ENCODE measurements around the gene CELA2B. TPM values are rescaled to one million over a fixed set of nuclear protein-coding genes. Genes with fewer than 3 reads are reported as not detected.
"Not testable (repeated sequence)": the region's sequence is repeated elsewhere in the genome, so short reads cannot be mapped to it uniquely, and the experiment has no call there.

CELA2B gene
- total RNA-seq, 1 donor from 2014 or later, result not detected

DNA sequence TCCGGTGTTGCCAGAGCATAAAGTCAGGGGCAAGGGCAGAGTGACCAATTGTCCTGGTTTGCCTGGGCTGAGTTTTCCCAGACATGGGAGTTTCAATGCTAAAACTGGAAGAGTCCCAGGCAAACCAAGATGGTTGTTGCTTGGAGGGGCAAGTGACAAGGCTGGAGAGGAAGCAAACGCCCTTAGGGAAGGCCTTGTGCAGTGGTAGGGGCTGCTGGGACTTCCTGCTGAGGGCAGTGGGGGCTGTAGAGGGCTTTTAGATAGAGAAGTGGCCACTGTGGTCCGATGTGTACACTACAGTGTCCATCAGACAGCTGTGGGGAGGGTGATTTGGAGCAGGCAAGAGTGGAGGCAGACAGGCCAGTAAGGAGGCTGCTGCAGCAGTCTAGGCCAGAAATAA is 26.3 kb upstream of the CELA2B start:
- Mint-ChIP-seq H3K27ac (no peak overlapping the region), H3K27me3 (ENCODE audit: insufficient read depth) (peaks cover 3% of the 10 kb centered on the region), H3K36me3 (ENCODE audit: low read depth) (no peaks in the 10 kb centered on the region), H3K4me3 (no peak overlapping the region), H3K9me3 (no peaks in the 10 kb centered on the region), H3K4me1 (ENCODE audit: low read depth) (peaks cover 6% of the 10 kb centered on the region)
- intact Hi-C loops (cut with micrococcal nuclease), result no loop called here
- no peak for DNase-seq (ENCODE audit: low spot score)

DNA sequence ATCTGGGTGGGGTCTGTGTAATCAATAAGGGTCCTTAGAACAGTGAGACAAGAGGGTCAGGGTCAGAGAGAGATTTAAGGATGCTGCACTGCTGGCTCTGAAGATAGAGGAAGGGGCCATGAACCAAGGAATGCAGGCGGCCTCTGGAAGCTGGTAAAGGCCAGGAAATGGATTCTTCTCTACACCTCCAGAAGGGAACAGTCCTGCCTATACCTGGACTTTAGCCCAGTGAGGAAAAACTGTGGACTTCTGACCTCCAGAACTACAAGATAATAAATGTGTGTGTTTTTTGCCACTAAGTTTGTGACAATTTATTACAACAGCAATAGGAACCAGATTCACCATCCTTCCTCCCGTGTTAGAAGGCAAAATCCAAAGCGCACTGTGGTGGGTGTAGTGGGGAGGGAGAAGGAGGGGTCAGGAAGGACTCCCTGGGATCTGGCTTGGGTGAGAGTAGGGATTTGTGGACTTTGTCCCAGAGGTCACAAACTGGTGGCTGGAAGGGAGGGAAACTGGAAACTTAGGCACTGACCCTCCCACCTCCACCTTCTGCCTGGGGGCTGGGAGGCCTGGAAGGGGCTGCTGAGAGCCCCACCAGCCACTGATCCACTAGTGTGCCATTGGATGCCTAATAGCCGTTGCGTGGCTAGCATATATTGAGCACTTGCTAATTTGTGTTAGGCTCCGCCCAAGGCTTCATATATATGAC is 24.7 kb upstream of the CELA2B start:
- no peaks in the 10 kb centered on the region for H3K36me3 Mint-ChIP-seq (ENCODE audit: low read depth)
- H3K9me3 Mint-ChIP-seq, result no peaks in the 10 kb centered on the region
- no peak overlapping the region for H3K27ac Mint-ChIP-seq
- no peaks in the 10 kb centered on the region for H3K27me3 Mint-ChIP-seq (ENCODE audit: insufficient read depth)
- no peak overlapping the region for H3K4me3 Mint-ChIP-seq
- DNase-seq (ENCODE audit: low spot score), result no peak
- intact Hi-C loops (cut with micrococcal nuclease), result no loop called here
- H3K4me1 Mint-ChIP-seq (ENCODE audit: low read depth), result peaks cover under 1% of the 10 kb centered on the region

DNA sequence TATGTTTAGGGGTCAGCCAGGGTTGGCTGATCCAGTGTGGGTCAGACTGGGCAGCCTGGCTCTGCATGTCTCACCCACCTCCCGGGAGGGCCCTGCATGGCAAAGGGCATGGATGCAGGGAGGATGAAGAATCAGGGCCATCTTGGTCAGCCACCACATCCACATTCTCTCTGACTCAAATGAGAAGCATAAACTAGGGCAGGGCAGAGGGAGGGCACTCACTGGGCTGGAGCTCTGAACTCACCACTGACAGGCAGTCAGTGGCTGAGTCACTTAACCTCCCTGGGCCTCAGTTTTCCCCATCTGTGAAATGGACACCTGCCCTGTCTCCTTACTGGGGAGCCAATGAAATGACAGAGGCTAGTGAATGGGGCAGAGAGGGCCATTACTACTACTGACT is 23.7 kb upstream of the CELA2B start:
- H3K4me3 Mint-ChIP-seq, result no peak overlapping the region
- H3K4me1 Mint-ChIP-seq (ENCODE audit: low read depth), result no peaks in the 10 kb centered on the region
- H3K36me3 Mint-ChIP-seq (ENCODE audit: low read depth), result no peaks in the 10 kb centered on the region
- intact Hi-C loops (cut with micrococcal nuclease), result no loop called here
- no peak for DNase-seq (ENCODE audit: low spot score)
- no peaks in the 10 kb centered on the region for H3K9me3 Mint-ChIP-seq
- H3K27me3 Mint-ChIP-seq (ENCODE audit: insufficient read depth), result no peaks in the 10 kb centered on the region
- no peak overlapping the region for H3K27ac Mint-ChIP-seq

DNA sequence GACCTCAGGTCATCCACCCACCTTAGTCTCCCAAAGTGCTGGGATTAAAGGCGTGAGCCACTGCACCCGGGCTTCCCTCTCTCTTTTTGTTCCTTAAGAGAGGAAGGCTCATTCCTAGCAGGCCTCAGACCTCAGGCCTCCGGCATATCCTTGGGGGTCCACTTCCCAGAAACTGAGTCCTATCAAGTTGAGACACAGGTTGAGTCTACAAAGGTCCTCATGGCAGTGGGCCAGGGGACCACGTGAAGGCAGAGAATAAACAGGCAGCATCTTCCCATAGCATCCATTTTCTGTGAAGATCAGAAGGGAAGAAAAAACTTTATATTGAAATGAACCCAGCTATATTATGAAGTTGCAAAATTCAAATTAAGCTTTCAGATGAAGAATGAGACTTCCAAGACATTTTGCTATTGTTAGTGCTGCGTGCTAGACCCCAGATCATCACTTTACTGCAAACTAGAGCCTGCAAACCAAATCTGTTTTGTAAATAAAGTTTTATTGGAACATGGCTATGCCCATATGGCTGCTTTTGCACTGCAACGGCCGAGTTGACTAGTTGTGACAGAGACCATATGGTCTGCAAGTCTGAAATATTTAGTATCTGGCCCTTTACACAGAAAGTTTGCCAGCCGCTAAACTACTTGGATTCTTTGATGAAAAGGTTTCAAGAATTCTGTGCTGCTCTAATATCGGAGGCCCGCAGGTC is 22.9 kb upstream of the CELA2B start:
- H3K27me3 Mint-ChIP-seq (ENCODE audit: insufficient read depth), result peaks cover 4% of the 10 kb centered on the region
- no peaks in the 10 kb centered on the region for H3K36me3 Mint-ChIP-seq (ENCODE audit: low read depth)
- intact Hi-C loops (cut with micrococcal nuclease), result no loop called here
- DNase-seq (ENCODE audit: low spot score), result no peak
- no peak overlapping the region for H3K4me3 Mint-ChIP-seq
- no peaks in the 10 kb centered on the region for H3K9me3 Mint-ChIP-seq
- H3K4me1 Mint-ChIP-seq (ENCODE audit: low read depth), result no peaks in the 10 kb centered on the region
- no peak overlapping the region for H3K27ac Mint-ChIP-seq

DNA sequence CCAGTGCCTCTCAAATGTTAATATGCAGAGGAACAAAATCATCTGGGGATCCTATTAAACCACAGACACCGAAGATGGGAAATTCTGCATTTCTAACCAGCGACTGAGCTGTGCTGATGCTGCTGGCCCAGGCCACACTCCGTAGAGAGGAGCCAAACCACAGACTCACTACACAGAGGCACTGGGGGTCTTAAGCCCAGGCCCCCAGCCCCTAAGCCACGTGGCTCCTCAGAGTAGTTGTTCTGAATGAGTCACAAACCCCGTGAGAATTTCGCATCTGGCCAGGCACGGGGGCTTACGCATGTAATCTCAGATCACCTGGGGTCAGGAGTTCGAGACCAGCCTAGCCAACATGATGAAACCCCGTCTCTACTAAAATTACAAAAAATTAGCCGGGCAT is 22.2 kb upstream of the CELA2B start:
- Mint-ChIP-seq H3K9me3 (no peaks in the 10 kb centered on the region), H3K27me3 (ENCODE audit: insufficient read depth) (peaks cover 4% of the 10 kb centered on the region), H3K4me1 (ENCODE audit: low read depth) (no peaks in the 10 kb centered on the region), H3K4me3 (no peak overlapping the region), H3K36me3 (ENCODE audit: low read depth) (no peaks in the 10 kb centered on the region), H3K27ac (no peak overlapping the region)
- no peak for DNase-seq (ENCODE audit: low spot score)
- intact Hi-C loops (cut with micrococcal nuclease), result no loop called here

DNA sequence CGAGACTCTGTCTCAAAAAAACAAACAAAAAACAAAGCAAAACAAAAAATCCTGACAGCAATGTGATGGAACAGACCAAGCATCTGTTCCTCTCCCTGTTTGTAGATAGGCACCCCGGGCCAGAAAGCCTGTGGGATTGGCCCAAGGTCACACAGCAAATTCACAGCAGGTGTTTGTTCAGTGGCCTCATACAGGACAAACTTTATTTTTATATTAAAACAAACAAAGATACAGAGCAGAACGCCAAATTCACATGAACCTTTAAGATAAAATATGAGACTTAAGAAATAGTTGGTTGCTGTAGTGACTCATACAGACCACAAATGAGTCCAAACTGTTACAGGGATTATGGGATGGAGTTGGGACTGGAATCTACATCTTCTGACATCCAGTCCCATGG is 21.6 kb upstream of the CELA2B start:
- Mint-ChIP-seq H3K36me3 (ENCODE audit: low read depth) (no peaks in the 10 kb centered on the region), H3K27ac (no peak overlapping the region), H3K4me3 (no peak overlapping the region), H3K9me3 (no peaks in the 10 kb centered on the region), H3K4me1 (ENCODE audit: low read depth) (no peaks in the 10 kb centered on the region), H3K27me3 (ENCODE audit: insufficient read depth) (peaks cover 4% of the 10 kb centered on the region)
- intact Hi-C loops (cut with micrococcal nuclease), result no loop called here
- DNase-seq (ENCODE audit: low spot score), result no peak

DNA sequence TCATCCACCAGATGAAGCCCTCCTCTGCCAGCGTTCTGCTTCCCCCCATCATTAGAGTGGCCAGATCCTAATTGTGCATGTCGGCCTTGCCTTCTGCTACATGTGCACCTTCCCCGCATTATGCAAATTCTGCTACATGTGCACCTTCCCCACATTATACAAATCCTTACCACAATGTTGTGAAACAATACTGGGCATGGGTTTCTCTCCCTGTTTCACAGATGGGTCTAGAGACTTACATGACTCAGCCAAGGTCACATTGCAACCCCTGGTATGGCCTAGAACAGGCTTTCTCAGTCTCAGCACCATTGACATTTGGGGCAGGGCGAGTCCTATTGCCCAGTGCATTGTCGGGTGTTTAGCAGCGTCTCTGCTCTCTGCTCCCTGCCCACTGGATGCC is 20.4 kb upstream of the CELA2B start:
- Mint-ChIP-seq H3K4me1 (ENCODE audit: low read depth) (no peaks in the 10 kb centered on the region), H3K36me3 (ENCODE audit: low read depth) (no peaks in the 10 kb centered on the region), H3K9me3 (no peaks in the 10 kb centered on the region), H3K4me3 (no peak overlapping the region), H3K27ac (no peak overlapping the region), H3K27me3 (ENCODE audit: insufficient read depth) (peaks cover 4% of the 10 kb centered on the region)
- intact Hi-C loops (cut with micrococcal nuclease), result no loop called here
- DNase-seq (ENCODE audit: low spot score), result no peak

DNA sequence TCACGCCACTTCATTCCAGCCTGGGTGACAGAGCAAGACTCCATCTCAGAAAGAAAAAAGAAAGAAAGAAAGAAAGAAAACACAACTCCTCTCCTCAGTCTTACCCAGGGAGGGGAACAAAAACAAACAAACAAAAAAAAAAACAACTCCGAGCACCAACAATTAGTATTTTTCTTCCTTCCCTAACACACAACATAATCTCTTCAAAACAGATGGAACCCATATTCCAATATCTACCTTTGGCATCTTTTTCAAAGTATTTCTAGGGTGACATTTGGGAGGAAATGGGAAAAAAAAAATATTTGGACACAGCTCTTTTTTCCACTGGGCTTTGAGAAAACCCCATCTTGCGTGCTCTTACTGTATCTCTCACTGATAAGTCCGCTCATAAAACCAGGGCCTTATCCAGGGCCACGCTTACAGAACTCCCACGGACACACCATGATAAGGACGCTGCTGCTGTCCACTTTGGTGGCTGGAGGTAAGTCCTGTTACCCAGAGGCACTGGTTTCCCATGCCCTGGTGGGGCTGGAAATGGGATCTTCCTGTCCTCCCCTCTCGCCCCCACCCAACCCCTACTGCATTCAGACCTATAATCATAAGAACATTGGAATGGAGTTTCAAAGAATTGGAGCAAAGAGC is 19.5 kb upstream of the CELA2B start, which contains the start of gene CELA2A:
CELA2A (plus strand) TSS at position 420 of the 642 bp plus-strand sequence; CDS start at position 442, 22 bp downstream.
- no peaks in the 10 kb centered on the region for H3K9me3 Mint-ChIP-seq
- H3K27ac Mint-ChIP-seq, result no peak within 1 kb of the TSS
- peaks cover 4% of the 10 kb centered on the region for H3K27me3 Mint-ChIP-seq (ENCODE audit: insufficient read depth)
- no peaks in the 10 kb centered on the region for H3K4me1 Mint-ChIP-seq (ENCODE audit: low read depth)
- no peak for DNase-seq (ENCODE audit: low spot score)
- H3K4me3 Mint-ChIP-seq, result no peak within 1 kb of the TSS
- H3K36me3 Mint-ChIP-seq (ENCODE audit: low read depth), result no peaks in the 10 kb centered on the region
- intact Hi-C loops (cut with micrococcal nuclease), result no loop called here

DNA sequence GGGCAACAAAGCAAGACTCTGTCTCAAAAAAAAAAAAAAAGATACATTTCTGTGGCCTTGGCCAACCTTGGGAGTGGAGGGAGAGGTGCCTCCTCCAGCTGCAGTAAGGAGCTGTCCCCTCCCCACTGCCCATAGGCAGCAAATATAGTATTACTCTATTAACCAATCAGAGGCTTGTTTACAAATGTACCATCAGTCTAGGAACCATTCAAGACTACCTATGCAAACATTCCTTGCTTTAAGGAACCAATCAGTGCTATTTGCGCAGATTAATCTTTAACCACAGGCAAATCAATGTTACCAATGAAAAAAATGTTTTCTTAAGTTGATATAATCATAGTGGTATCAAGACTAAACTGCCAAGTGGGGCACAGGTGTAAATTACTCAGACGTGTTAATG is 18.3 kb upstream of the CELA2B start:
- Mint-ChIP-seq H3K4me3 (no peak overlapping the region), H3K27ac (no peak overlapping the region), H3K27me3 (ENCODE audit: insufficient read depth) (peaks cover 4% of the 10 kb centered on the region), H3K4me1 (ENCODE audit: low read depth) (no peaks in the 10 kb centered on the region), H3K36me3 (ENCODE audit: low read depth) (no peaks in the 10 kb centered on the region), H3K9me3 (no peaks in the 10 kb centered on the region)
- intact Hi-C loops (cut with micrococcal nuclease), result no loop called here
- no peak for DNase-seq (ENCODE audit: low spot score)

DNA sequence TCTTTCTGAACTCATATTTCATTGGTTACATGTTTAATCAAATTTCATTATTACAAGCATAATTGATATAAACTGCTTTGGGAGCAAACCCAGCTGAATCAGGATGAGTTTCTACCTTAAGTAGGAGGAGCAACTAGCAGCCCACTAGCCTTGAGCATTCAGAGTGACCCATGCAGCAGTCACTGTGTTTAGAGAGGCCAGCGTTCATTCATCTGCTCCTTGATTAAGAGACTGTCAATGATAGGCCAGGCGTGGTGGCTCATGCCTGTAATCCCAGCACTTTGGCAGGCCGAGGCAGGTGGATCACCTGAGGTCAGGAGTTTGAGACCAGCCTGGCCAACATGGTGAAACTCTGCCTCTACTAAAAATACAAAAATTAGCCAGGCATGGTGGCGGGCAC is 17.5 kb upstream of the CELA2B start:
- H3K4me1 Mint-ChIP-seq (ENCODE audit: low read depth); intact Hi-C loops (cut with micrococcal nuclease); H3K27me3 Mint-ChIP-seq (ENCODE audit: insufficient read depth); H3K36me3 Mint-ChIP-seq (ENCODE audit: low read depth); DNase-seq (ENCODE audit: low spot score); H3K9me3 Mint-ChIP-seq; H3K27ac Mint-ChIP-seq; H3K4me3 Mint-ChIP-seq: not testable (repeated sequence)

DNA sequence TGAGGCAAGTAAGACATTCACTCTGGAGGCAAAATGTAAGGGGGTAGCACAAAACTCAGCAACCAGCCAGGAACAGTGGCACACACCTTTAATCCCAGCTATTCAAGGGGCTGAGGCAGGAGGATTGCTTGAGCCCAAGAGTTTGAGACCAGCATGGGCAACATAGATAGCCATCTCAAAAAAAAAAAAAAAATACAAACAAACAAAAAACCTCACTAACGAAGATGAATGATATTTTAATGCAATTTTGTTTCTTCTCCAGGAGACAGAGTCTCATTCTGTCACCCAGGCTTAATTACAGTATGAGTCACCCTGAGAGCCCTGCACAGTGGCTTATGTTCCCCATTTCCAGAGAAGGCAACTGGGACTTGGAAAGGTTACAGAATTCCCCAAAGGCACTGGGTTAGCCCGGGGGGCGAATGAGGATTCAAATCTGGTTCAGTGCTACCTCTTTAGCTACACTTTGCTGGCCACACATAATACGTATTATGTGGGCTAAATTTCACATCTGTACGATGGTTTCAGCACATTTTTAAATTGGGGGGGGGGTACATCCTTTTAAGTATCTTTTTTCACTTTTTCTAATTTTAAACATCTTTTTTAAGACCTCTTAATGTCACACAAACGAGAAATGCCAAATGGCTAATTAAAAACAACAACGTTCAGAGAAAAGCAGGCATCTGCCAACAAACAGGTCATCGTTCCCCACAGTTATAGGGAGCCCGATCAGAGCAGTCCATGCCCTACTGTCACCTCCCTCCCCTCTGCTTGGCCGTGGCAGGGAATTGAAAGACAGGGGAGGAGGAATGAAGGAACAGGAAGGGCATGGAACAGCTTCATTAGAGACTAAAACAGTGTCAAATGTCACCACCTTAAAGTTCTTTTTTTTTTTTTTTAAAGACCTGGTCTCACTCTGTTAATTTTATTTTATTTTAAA is 15.9 kb upstream of the CELA2B start:
- H3K36me3 Mint-ChIP-seq (ENCODE audit: low read depth), result no peaks in the 10 kb centered on the region
- DNase-seq (ENCODE audit: low spot score), result no peak
- no peak overlapping the region for H3K27ac Mint-ChIP-seq
- H3K9me3 Mint-ChIP-seq, result no peaks in the 10 kb centered on the region
- intact Hi-C loops (cut with micrococcal nuclease), result no loop called here
- H3K4me1 Mint-ChIP-seq (ENCODE audit: low read depth), result no peaks in the 10 kb centered on the region
- H3K27me3 Mint-ChIP-seq (ENCODE audit: insufficient read depth), result peaks cover 4% of the 10 kb centered on the region
- no peak overlapping the region for H3K4me3 Mint-ChIP-seq

DNA sequence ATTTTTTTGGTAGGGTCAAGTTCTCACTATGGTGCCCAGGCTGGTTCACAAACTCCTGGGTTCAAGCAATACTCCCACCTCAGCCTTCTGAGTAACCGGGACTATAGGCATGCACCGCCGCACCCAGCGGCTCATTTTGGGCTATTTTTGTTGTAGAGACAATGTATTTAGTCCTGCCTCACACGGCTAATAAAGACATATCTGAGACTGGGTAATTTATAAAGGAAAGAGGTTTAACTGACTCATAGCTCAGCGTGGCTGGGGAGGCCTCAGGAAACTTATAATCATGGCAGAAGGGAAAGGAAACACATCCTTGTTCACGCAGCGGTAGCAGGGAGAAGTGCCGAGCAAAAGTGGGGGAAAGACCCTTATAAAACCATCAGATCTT is 15.2 kb upstream of the CELA2B start:
- no peak overlapping the region for H3K4me3 Mint-ChIP-seq
- H3K27ac Mint-ChIP-seq, result no peak overlapping the region
- H3K27me3 Mint-ChIP-seq (ENCODE audit: insufficient read depth), result peaks cover 4% of the 10 kb centered on the region
- no peaks in the 10 kb centered on the region for H3K36me3 Mint-ChIP-seq (ENCODE audit: low read depth)
- no peak for DNase-seq (ENCODE audit: low spot score)
- H3K4me1 Mint-ChIP-seq (ENCODE audit: low read depth), result no peaks in the 10 kb centered on the region
- H3K9me3 Mint-ChIP-seq, result no peaks in the 10 kb centered on the region
- intact Hi-C loops (cut with micrococcal nuclease), result no loop called here
